ENCODE results near the gene TM2D3. TPM values are rescaled to one million over a fixed set of nuclear protein-coding genes. Genes with fewer than 3 reads are reported as not detected.

The TM2D3 gene
- total and polyA plus RNA-seq, 2 experiments from 2014 or later = 49.0 to 58.3 TPM

GRCh38 chr15:101599091-101599490 is 53.1 kb downstream of the TM2D3 start:
- WGBS, 2 experiments (ENCODE audit: low coverage in 1 of 2, low lambda C conversion rate in 2 of 2, missing lambda C conversion rate in 2 of 2) = 60 to 62% methylated on average over 3 of the region's 3 CpGs
- in situ Hi-C loops (cut with MboI) = no loop called here
- TF ChIP-seq EZH2 (IDR thresholded peaks at IDR 0.05; ENCODE audit: insufficient read depth, poor library complexity, severe bottlenecking) (no peak), EZH2phosphoT487 (IDR thresholded peaks at IDR 0.05; ENCODE audit: insufficient read depth, low read depth) (no peak)

GRCh38 chr15:101597360-101597928 is 54.7 kb downstream of the TM2D3 start:
- no peaks in the 10 kb centered on the region for H3F3A ChIP-seq (ENCODE audit: insufficient read depth)
- H3K9me2 ChIP-seq (ENCODE audit: insufficient read depth) = no peaks in the 10 kb centered on the region
- no peaks in the 10 kb centered on the region for H3K9me3 ChIP-seq (ENCODE audit: low read depth)
- no peak overlapping the region for H3K9ac ChIP-seq
- H3K36me3 ChIP-seq (ENCODE audit: low read depth) = no peaks in the 10 kb centered on the region
- H3K27ac ChIP-seq = no peak overlapping the region
- H4K20me1 ChIP-seq (ENCODE audit: insufficient read depth) = no peaks in the 10 kb centered on the region
- no peak for DNase-seq
- no peak overlapping the region for H3K4me2 ChIP-seq (ENCODE audit: unreplicated experiment)
- H2AFZ ChIP-seq = no peak overlapping the region
- TF ChIP-seq EZH2phosphoT487 (IDR thresholded peaks at IDR 0.05; ENCODE audit: insufficient read depth, low read depth) (no peak), EZH2 (IDR thresholded peaks at IDR 0.05; ENCODE audit: insufficient read depth, poor library complexity, severe bottlenecking) (no peak)
- in situ Hi-C loops (cut with MboI) = no loop called here
- WGBS, 2 experiments (ENCODE audit: low coverage in 1 of 2, low lambda C conversion rate in 2 of 2, missing lambda C conversion rate in 2 of 2) = 45 to 52% methylated on average over 6 of the region's 6 CpGs
- no peaks in the 10 kb centered on the region for H3K79me2 ChIP-seq (ENCODE audit: insufficient read depth)
- no peaks in the 10 kb centered on the region for H3K27me3 ChIP-seq (replicated peaks; ENCODE audit: insufficient read depth)
- no peaks in the 10 kb centered on the region for H3K4me1 ChIP-seq (ENCODE audit: insufficient read depth)
- H3K4me3 ChIP-seq = no peak overlapping the region

More at GRCh38 chr15:101599091-101599490, 53.1 kb downstream of the TM2D3 start:
- Histone ChIP-seq H3K79me2 (ENCODE audit: insufficient read depth) (no peaks in the 10 kb centered on the region), H3K4me3 (no peak overlapping the region), H4K20me1 (ENCODE audit: insufficient read depth) (no peaks in the 10 kb centered on the region), H3K27ac (no peak overlapping the region), H3K4me1 (ENCODE audit: insufficient read depth) (no peaks in the 10 kb centered on the region), H3F3A (ENCODE audit: insufficient read depth) (no peaks in the 10 kb centered on the region), H2AFZ (no peak overlapping the region), H3K9me2 (ENCODE audit: insufficient read depth) (no peaks in the 10 kb centered on the region), H3K9me3 (ENCODE audit: low read depth) (no peaks in the 10 kb centered on the region), H3K4me2 (ENCODE audit: unreplicated experiment) (no peak overlapping the region), H3K9ac (no peak overlapping the region), H3K36me3 (ENCODE audit: low read depth) (no peaks in the 10 kb centered on the region), H3K27me3 (replicated peaks; ENCODE audit: insufficient read depth) (no peaks in the 10 kb centered on the region)
- DNase-seq = no peak

GRCh38 chr15:101596633-101597032 is 55.5 kb downstream of the TM2D3 start:
- no peak overlapping the region for H2AFZ ChIP-seq
- TF ChIP-seq EZH2phosphoT487 (IDR thresholded peaks at IDR 0.05; ENCODE audit: insufficient read depth, low read depth) = no peak
- TF ChIP-seq EZH2 (IDR thresholded peaks at IDR 0.05; ENCODE audit: insufficient read depth, poor library complexity, severe bottlenecking) = no peak
- no peaks in the 10 kb centered on the region for H3K27me3 ChIP-seq (replicated peaks; ENCODE audit: insufficient read depth)
- no peaks in the 10 kb centered on the region for H3K4me1 ChIP-seq (ENCODE audit: insufficient read depth)
- H3K27ac ChIP-seq = no peak overlapping the region
- H4K20me1 ChIP-seq (ENCODE audit: insufficient read depth) = no peaks in the 10 kb centered on the region
- DNase-seq = no peak
- no peaks in the 10 kb centered on the region for H3K9me3 ChIP-seq (ENCODE audit: low read depth)
- no peaks in the 10 kb centered on the region for H3F3A ChIP-seq (ENCODE audit: insufficient read depth)
- no peak overlapping the region for H3K4me3 ChIP-seq
- no peak overlapping the region for H3K9ac ChIP-seq
- no peaks in the 10 kb centered on the region for H3K36me3 ChIP-seq (ENCODE audit: low read depth)
- 79 to 80% methylated on average over 1 of the region's 1 CpG for WGBS, 2 experiments (ENCODE audit: low coverage in 1 of 2, low lambda C conversion rate in 2 of 2, missing lambda C conversion rate in 2 of 2)
- no peaks in the 10 kb centered on the region for H3K79me2 ChIP-seq (ENCODE audit: insufficient read depth)
- H3K4me2 ChIP-seq (ENCODE audit: unreplicated experiment) = no peak overlapping the region
- no peaks in the 10 kb centered on the region for H3K9me2 ChIP-seq (ENCODE audit: insufficient read depth)
- in situ Hi-C loops (cut with MboI) = no loop called here

Small RNA genes lying within 50 kb of the gene (small RNA-seq; reads per million reads assigned to genes)
- not detected for gene RNU6-807P (ENCODE audit: low read depth, low replicate concordance)

Other genes starting within 250 kb of the TM2D3 start
- gene PCSK6, start 162.7 kb downstream of the TM2D3 start, total RNA-seq (2014; rRNA removed; shearing (Covaris generic)) = not detected in 2 replicates
- 0.19 and 0.38 TPM in 2 replicates for gene PCSK6, start 162.7 kb downstream of the TM2D3 start, polyA plus RNA-seq (2016; fragmentation: Nextera tagmentation; extraction: Ambion mirVana)
- 7.9 and 9.5 TPM in 2 replicates for gene TARS3, start 72.1 kb upstream of the TM2D3 start, total RNA-seq (2014; rRNA removed; shearing (Covaris generic))
- 7.2 and 8.1 TPM in 2 replicates for gene TARS3, start 72.1 kb upstream of the TM2D3 start, polyA plus RNA-seq (2016; fragmentation: Nextera tagmentation; extraction: Ambion mirVana)
- gene OR4F6, start 151.1 kb upstream of the TM2D3 start, total RNA-seq (2014; rRNA removed; shearing (Covaris generic)) = not detected in 2 replicates
- gene OR4F6, start 151.1 kb upstream of the TM2D3 start, polyA plus RNA-seq (2016; fragmentation: Nextera tagmentation; extraction: Ambion mirVana) = not detected in 2 replicates
- gene OR4F15, start 159.8 kb upstream of the TM2D3 start, total RNA-seq (2014; rRNA removed; shearing (Covaris generic)) = 0.13 TPM in 1 of 2 replicates, not detected in the other
- gene OR4F15, start 159.8 kb upstream of the TM2D3 start, polyA plus RNA-seq (2016; fragmentation: Nextera tagmentation; extraction: Ambion mirVana) = not detected in 2 replicates

Measured in GM23248 (cell line).